Osteocyte (in vitro differentiated cells): ENCODE results near the gene EPN1. TPM values are rescaled to one million over a fixed set of nuclear protein-coding genes. Genes with fewer than 3 reads are reported as not detected.

ENCODE experiments used
- DNase-seq: peaks from one replicate; pipeline ENCODE4 v3.0.0; 2021; ENCODE audit warnings: mixed read lengths; ENCODE audit not compliant: unreplicated experiment; ENCODE audit errors: extremely low spot score
- H3K27ac Mint-ChIP-seq: one replicate; pipeline ENCODE4 v1.8.0; 2021; ENCODE audit warnings: mild to moderate bottlenecking, mixed read lengths; ENCODE audit not compliant: unreplicated experiment
- H3K27me3 Mint-ChIP-seq: one replicate; pipeline ENCODE4 v1.8.0; 2021; ENCODE audit warnings: mixed read lengths; ENCODE audit not compliant: unreplicated experiment
- H3K36me3 Mint-ChIP-seq: one replicate; pipeline ENCODE4 v1.8.0; 2021; ENCODE audit warnings: mixed read lengths; ENCODE audit not compliant: unreplicated experiment
- H3K4me1 Mint-ChIP-seq: one replicate; pipeline ENCODE4 v1.8.0; 2021; ENCODE audit warnings: mixed read lengths; ENCODE audit not compliant: unreplicated experiment
- H3K4me3 Mint-ChIP-seq: one replicate; pipeline ENCODE4 v1.8.0; 2021; ENCODE audit warnings: mild to moderate bottlenecking, moderate library complexity, mixed read lengths; ENCODE audit not compliant: unreplicated experiment
- H3K9me3 Mint-ChIP-seq: one replicate; pipeline ENCODE4 v1.8.0; 2021; ENCODE audit warnings: mixed read lengths; ENCODE audit not compliant: unreplicated experiment
- CTCF ChIP-seq: fragments of 200-600 bp; sonication (generic); IDR thresholded peaks from 2 replicates; pipeline ENCODE4 v1.5.0; 2021; ENCODE audit warnings: antibody characterized with exemption, mild to moderate bottlenecking, moderate library complexity
- total RNA-seq: library from RNA; stranded (reverse); gene quantifications from 2 replicates; pipeline ENCODE4 v1.2.1, GENCODE V29; 2021

EPN1 gene
- total RNA-seq, 1 donor from 2014 or later = 142 TPM

DNA sequence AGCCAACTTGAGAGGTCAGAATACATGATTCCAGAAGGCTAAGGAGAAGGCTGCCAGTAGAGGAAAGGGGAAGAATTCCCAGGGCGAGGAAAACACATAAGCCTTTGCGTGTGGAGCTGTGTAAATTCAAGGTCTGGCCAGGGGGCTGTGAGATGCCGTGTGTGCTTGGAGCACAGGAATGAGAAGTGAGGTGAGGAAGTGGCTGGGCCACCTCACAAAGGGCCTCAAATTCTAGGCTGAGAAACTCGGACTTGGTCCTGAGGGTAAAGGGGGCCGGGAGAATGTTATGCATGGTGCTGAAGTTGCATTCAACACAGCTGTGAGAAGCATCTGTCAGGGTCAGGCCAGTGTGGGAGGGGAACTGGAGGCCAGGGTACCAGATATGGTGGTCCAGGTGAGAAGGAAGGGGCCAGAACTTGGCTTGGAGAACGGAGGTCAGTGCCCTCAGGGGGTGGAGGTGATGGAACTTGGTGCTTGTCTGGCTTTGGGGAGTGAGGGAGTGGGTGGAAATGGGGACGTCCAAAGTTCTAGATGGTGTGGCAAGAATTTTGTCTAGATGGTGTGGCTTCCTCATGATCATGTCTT lies 39.1 kb upstream of the EPN1 start:
- TF ChIP-seq CTCF = no peak
- H3K4me3 Mint-ChIP-seq = peak overlapping the region; percentile 100
- H3K27me3 Mint-ChIP-seq = no peaks in the 10 kb centered on the region
- peaks cover 10% of the 10 kb centered on the region for H3K36me3 Mint-ChIP-seq
- H3K9me3 Mint-ChIP-seq = no peaks in the 10 kb centered on the region
- peaks cover 55% of the 10 kb centered on the region for H3K4me1 Mint-ChIP-seq
- H3K27ac Mint-ChIP-seq = peak overlapping the region; percentile 99
- DNase-seq = no peak

DNA sequence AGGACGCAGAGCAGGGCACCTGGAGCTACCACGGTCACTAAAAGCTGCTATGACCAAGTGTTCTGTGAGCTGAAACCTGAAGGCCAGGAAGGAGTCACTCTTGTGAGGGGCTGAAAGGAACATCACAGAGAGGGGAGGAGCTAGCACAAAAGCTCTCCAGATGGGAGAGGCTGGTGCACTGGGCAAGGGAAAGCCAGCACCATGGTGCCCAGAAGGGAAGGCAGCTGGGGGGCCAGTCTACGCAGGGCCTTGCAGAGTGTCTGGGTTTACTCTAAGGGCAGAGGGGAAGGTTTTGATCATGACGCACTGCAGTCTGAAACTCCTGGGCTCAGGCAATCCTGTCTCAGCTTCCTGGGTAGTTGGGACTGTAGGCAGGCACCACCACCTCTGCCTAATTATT lies 38.3 kb upstream of the EPN1 start:
- no peak for DNase-seq
- Mint-ChIP-seq H3K27me3 (no peaks in the 10 kb centered on the region), H3K4me1 (peaks cover 58% of the 10 kb centered on the region), H3K27ac (peak overlapping the region; percentile 99), H3K9me3 (no peaks in the 10 kb centered on the region), H3K36me3 (peaks cover 10% of the 10 kb centered on the region), H3K4me3 (peak overlapping the region; percentile 100)
- TF ChIP-seq CTCF = no peak

DNA sequence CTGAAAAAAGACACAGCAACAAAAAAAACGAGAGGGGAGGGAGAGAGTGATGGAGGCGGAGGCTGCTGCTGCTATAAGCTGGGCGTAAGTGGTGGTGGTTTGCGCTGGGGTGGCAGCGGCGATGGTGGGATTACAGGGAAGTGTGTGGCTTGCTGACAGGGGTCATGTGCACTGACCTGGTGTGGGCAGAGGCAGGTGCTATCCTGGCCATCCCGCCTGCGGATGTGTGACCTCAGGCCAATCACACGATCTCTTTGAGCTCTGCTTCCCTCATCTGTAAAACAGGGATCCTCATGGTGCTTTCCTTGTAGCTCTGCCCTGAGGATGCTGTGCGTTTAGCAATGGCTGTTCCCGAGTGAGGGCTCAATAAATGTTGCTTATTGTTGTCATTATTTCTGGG lies 37.5 kb upstream of the EPN1 start:
- Mint-ChIP-seq H3K4me3 (no peak overlapping the region), H3K4me1 (peaks cover 59% of the 10 kb centered on the region), H3K9me3 (no peaks in the 10 kb centered on the region), H3K27me3 (no peaks in the 10 kb centered on the region), H3K27ac (no peak overlapping the region), H3K36me3 (peaks cover 10% of the 10 kb centered on the region)
- no peak for TF ChIP-seq CTCF
- DNase-seq = no peak

DNA sequence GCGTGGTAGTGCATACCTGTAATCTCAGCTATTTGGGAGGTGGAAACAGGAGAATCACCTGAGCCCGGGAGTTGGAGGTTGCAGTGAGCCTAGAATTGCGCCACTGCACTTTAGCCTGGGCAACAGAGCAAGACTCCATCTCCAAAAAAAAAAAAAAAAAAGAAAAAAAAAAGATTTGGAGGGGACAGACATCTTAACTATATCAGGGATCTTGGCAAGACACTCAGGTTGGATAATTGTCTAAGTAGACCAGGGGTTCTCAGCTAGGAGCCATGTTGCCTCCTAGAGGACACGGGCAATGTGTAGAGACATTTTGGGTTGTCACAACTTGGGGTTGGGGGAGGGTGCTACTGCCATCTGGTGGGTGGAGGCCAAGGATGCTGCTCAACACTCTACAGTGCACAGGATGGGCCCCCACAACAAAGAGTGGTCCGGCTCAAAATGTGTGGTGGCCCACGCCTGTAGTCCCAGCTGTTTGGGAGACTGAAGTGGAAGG lies 36.1 kb upstream of the EPN1 start:
- TF ChIP-seq CTCF = peak; percentile 60
- H3K9me3 Mint-ChIP-seq = no peaks in the 10 kb centered on the region
- peak overlapping the region; percentile 46 for H3K4me3 Mint-ChIP-seq
- H3K27ac Mint-ChIP-seq = peak overlapping the region; percentile 71
- H3K27me3 Mint-ChIP-seq = no peaks in the 10 kb centered on the region
- no peak for DNase-seq
- H3K36me3 Mint-ChIP-seq = peaks cover 10% of the 10 kb centered on the region
- H3K4me1 Mint-ChIP-seq = peaks cover 67% of the 10 kb centered on the region

- Mint-ChIP-seq H3K27ac (peak overlapping the region; percentile 94), H3K36me3 (peaks cover 7% of the 10 kb centered on the region), H3K27me3 (no peaks in the 10 kb centered on the region), H3K9me3 (no peaks in the 10 kb centered on the region), H3K4me1 (peaks cover 69% of the 10 kb centered on the region), H3K4me3 (peak overlapping the region; percentile 82)
- DNase-seq = no peak
- peak; percentile 21 for TF ChIP-seq CTCF
Measured at GRCh38 chr19:55640043-55640576, 34.9 kb upstream of the EPN1 start.
